Left forelimb (tissue), 1 donor: ENCODE results near the gene GLT6D1.
"Not testable (repeated sequence)": the region's sequence is repeated elsewhere in the genome, so short reads cannot be mapped to it uniquely, and the experiment has no call there.

Experiments used
- DNase-seq: peaks from one replicate; pipeline ENCODE4 v3.0.0-alpha.2; 2018; ENCODE audit warnings: low spot score

The GLT6D1 gene

DNA sequence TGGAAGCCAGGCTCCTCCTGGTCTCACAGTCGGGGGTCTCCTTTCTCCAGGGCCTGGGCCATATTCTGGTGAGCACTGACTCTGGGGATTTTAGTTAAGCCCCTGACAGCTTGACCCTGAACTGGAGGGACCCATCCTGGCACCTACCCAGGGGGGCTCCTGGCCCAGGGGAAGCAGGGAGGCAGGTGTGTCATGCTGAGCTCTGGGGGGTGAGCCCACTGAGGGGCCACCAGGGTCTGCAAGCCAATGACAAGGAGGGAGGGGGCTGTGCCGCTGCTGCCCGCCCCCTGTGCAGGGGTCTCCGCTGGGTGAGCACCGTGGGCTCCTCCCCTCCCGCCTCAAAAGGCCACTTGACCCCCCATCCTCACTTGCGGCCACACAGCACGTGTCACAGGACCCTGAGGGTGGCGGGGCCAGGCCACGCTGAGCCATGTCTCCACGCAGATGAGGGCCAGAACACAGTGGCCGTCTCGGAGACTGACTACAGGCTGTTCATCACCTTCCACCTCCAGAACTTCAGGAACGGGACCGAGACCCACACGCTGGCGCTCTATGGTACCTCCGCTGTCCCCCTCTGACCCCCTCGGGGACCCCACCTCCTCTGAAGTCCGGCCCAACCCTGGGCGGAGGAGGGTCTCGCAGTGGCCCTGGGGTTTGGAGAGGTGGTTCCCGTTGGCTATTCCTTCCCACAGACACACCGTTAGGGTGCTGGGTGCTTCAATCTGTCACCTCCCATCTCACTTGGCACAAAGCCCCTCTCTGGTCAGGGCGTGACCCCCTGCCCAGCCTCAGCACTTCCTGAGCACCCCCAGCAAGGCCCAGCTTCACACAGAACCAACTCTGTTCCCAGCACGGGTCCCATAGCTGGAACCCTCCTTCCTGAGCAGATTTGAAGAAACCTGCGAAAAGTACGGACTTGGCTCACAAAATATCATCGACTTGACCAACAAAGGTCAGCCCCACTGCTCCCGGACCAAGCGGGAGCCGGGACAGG, 25.8 kb upstream of the GLT6D1 start:
- DNase-seq = no peak

DNA sequence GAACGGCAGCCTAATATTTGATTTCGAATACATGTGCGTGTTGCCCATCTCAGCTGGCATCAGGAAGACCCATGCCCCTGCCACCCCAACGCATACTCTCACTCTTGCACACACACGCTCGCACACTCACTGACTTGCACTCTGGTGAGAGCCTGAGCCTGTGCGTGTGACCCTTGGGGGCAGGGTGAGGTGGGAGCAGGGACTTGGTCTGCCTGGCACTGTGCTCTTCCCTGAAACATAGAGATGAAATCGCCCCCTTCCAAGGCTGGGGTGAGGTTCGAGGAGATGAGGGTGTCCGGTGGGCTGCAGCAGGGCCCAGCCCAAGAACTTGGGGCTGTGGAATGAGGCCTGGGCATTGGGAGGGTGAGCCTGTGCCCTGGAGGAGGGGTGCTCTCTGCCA, 24.9 kb upstream of the GLT6D1 start:
- DNase-seq = no peak

DNA sequence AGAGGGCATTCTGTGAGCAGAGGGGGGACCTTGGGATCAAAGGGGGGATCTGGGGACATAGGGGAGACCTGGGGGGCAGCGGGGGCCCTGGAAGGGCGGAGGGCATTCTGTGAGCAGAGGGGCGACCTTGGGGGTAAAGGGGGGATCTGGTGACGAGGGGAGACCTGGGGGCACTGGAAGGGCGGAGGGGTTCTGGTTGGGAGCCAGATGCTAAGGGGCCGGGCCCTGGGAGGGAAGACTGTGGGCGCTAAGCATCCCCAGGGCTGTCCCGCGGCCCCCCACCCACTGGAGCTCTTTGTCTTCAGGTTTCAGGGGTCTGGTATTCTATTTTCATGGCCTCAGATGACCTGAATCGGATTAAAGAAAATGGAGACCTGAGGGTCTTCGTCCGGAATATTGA, 24.5 kb upstream of the GLT6D1 start:
- DNase-seq = no peak

DNA sequence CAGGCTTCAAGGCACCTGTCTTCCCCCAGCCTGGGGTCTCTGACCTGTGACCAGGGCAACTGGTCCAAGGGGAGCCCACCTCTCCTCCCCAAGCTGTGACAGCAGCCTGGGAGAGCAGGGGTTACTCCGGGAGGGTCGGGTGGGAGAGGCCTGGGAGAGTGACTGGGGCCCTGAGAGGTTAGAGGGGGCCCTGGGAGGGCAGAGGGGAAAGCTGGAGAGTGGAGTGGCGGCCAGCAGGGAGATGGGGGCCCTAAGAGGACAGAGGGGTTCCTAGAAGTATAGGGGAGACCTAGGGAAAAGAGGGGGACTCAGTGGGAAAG, 24.1 kb upstream of the GLT6D1 start:
- no peak for DNase-seq

DNA sequence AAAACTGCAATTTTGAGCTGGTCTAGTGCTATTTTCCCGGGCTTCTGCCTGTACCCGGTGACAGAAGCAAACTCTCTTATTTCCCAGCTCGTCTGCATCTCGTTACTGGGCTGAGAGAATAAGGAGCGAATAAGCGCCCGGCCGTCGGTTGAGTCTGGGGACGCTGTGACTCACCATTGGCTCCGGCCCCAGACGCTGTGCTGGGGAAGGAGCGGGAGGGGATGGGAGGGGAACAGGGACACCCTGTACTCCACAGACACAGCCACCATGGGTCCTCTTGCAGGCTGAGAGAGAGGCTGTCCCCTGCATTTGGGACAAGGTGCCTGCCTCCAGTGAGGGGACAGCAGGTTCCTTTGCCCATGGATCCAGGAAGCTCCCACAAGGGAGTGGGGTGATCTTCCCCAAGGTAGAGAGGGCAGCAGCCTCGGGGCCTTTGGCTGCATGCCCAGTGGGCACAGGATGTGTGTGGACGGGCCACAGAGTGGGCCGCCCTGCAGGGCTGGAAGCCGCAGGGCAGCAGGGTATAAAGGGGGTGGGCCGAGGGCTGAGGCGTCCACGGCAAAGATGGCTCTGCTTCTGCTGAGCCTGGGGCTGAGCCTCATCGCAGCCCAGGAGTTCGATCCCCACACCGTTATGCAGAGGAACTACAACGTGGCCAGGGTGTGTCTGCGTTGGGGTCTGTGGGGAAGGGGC, 23.6 kb upstream of the GLT6D1 start, which contains the start of gene LCN9:
TSS of gene LCN9 (plus strand) at position 552 of the 693 bp plus-strand sequence. CDS start at position 565, 13 bp downstream.
- DNase-seq = no peak

DNA sequence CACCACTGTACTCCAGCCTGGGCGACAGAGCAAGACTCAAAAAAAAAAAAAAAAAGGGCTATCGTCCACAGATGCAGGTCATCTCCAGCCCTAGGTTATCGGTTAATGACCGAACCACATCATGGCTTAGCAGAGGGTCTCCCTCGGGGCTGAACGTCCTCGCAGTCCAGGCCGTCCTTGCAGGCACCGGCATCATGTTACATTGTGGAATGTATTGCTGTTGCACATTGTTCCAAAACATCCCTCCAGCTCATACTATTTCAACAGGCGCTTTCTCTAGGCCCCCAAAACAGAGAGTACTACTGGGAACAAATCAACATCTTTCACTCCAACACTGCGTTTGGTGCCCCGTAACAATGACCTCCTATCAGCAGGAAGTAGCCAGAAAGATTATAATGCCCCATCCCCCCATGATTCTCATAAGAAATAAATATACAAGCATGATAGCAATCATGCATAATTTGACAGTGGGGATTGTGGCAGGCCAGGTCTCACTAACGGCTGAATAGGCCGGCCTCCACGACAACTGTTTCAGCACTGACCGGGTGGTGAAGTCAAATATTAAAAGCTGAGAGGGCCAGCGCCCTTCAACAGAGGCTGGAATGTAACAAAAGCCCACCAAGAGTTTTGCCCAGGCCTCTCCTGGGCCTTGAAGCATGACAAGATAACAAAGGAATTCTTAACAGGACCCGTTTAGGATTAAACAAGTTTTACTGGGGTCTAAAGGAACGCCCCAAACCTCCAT, 22.6 kb upstream of the GLT6D1 start:
- DNase-seq = no peak

DNA sequence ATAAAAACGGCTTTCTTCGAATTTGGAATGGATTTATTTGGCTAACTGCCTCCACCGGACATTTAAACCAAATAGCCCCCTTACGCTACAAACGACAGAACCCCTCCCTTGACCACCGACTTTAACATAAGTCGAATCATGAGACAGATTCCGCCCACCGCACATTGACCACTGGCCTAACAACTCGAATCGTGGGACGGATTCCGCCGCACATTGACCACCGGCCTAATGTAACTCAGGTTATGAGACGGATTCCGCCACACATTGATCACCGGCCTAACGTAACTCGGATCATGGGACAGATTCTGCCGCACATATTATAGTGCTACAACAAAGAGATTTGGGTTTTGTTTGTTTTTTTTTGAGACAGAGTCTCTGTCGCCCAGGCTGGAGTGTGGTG, 21.1 kb upstream of the GLT6D1 start:
- no peak for DNase-seq

DNA sequence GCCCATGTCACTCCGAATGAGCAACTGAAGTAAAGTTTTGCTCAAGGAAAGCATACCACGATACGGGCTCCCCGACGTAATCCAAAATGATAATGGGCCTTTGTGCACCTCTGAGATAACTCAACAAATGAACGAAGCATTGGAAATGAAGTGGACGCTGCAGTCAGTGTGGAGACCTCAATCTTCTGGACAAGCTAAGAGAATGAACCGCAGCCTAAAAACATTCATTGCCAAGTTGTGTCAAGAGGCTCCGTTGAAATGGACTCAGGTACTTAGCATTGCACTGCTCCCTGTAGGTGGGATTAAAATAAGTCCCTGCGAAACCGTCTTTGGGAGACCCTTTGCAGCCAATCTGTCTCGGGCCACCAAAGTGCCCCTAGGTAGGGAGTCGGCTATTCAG, 19.9 kb upstream of the GLT6D1 start:
- no peak for DNase-seq

DNA sequence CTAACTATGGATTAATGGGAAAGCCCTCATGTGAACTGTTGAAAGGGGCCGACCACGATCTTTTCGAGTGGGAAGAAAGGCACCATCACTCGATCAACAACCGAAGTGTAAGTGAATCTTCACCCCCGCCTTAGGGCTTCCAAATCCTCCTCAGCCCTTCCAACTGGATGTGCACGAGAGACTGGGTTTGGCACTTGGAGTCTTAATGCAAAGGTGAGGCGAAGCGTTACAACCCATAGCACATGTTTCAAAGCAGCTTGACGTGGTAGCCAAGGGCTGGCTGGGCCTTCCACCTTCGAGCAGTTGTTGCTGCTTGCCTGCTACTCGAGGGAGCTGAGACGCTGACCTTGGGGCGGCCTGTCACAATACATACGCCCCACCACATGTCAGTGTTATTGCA, 18.1 kb upstream of the GLT6D1 start:
- no peak for DNase-seq

DNA sequence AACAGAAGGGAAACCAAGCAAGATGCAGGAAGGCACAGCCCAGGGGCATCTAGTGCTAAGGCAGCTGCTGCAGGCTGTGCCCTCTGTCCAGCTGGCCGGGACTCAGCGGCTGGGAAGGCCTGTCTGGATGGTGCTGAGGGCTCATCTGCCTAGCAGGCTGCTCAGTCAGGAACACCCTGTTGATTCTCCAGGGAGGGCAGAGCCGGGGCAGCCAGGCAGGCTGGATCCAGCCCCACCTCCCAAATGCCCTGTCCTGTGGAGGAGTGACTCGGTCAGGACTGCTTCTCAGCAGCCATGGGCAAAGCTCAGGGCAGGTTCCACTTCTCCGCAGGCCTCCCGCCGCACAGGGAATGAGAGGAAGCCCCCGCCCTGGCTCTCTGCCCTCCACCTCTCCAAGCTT, 16.0 kb upstream of the GLT6D1 start:
- no peak for DNase-seq

DNA sequence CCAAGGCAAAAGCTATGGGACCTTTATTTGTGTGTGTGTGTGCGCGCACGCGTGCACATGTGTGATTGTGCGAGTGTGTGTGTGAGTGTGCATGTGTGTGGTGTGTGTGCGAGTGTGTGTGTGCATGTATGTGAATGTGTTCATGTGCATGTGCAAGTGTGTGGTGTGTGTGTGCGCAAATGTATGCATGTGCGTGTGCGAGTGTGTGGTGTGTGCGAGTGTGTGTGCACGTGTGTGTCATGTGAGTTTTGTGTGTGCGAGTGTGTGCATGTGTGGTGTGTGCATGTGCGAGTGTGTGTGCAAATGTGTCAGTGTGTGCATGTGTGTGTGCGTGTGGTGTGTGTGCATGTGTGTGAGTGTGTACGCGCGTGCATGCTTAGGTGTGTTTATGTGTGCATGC, 11.1 kb upstream of the GLT6D1 start:
- no peak for DNase-seq

DNA sequence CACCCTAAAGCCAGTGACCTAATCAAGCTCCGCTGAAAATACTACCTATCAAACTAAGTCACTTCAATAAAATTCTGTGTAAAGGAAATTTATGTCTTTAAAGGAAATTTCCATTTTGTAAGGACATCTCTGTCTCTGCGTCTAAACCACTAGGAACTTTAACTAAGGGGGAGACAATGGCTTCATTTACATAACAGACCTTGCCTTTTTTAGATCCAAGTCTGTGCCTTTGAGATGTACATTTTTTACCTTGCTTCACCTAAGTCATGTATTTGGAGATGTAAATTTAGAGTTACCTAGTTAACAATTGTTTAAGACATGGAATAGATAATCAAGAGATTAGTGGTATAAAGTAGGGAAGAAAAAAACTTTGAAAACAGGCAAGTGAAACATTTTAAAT, 10.2 kb upstream of the GLT6D1 start:
- no peak for DNase-seq

DNA sequence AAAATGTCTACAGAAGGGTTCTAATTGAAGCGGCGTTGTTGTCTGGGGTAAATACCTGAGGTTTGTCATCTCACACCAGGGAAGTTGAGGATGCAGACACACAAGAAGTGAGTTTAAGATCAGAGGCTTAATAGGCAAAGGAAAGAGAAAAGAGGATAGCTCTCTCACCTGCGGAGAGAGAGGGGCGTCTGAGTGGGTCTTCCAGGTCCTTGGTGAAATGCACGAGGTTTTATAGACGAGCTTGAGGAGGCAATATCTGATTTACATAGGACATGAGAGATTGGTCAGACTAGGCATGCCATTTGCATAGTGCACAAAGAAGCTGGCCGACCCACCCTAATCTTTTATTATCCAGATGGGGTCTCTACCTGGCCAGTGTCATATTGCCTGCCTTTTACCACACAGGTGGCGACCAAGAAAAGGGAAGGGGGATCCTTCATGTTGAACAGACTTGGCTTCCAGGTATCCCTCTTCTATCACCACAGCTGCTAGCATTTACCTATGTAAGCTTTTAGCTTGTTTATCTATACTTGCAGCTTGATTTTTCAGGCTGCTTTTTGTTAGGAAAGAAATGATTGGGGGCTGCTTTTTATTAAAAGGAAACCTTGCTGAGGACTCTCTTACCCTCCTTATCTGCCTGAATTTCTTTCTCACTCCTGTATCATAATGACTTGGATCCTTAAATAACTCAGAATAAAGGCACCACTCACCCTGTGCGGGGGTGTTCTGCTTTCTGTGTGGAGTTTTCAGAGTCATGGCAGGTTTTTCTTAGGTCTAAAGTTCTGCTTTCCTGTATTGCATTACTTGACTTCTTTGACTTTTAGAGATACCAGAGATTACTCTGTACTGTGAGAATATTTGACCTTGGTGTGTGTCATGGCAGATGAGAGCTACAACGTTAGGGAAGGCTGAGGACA, 9.4 kb upstream of the GLT6D1 start:
- DNase-seq = no peak

DNA sequence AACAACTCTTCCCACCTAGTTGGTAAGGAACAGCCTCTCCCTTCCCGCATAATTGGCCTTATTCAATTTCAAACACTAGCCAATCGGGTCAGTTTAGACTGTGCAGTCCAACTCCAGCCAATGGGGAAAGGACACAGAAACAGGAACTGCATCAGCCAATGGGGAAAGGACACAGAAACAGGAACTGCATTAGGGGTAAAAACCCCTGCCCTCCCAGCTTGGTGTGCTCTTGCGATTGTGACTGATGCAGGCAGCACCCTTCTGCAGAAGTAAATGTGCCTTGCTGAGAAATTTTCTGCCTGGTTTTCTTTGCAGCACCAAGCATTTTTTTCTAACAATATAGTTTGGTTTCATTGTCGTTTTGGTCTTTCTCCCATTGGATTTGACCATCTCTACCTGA, 8.5 kb upstream of the GLT6D1 start:
- no peak for DNase-seq

DNA sequence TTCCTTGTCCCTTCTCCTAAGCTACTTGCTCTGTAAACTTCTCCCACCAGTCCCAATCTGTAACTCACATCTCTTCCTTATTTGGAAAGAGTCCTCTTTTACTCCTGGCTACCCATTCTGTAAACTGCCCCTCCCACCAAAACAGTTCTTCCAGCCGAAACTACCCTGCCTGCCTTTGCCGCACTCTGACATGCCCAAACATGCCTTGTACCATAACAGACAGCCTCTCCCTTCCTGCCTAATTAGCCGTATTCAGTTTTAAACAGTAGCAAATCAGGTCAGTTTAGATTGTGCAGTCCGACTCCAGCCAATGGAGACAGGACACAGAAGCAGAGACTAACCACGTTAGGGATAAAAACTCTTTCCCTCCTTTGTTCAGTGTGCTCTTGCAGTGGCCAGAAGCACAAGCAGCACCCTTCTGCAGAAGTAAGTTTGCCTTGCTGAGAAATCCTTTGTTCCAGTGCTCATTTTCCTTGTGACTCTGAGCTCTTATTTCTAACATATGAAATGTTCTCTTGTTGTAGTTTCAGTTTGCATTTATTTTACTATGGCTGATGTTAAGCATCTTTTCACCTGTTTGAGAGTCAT, 5.4 kb upstream of the GLT6D1 start:
- DNase-seq = no peak

DNA sequence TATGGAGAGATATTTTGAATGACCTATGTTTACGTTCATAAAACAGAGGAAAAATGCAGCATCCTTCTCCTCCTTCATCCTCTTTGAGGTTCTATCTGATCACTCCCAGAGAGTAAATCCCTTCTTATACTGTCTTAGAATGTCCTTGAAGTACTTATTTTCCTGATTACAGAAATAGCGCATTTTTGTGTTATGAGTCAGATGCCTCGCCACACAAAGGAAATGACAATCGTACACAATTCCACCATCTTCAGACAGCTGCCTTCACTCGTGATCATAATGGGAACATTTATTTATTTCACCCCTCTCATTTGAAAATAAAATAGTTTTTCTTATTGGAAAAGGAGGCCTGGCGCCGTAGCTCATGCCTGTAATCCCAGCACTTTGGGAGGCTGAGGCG, 2.4 kb upstream of the GLT6D1 start:
- no peak for DNase-seq

DNA sequence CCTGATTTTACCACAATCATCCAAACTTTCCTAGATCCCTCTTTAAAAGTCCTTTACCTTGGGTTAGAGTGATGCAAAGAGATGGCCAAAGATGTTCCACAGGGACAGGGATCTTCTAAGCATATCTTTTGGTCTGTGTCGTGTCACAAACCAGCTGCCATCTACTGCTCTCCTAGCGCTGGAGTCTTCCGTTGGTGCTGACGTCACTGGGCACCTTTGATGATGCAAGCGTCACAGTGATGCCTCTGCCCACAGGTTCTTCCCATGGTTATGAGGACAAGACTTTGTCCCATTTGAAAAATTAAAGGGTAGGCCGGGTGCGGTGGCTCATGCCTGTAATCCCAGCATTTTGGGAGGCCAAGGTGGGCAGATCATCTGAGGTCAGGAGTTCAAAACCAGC, 1.7 kb upstream of the GLT6D1 start:
- no peak for DNase-seq

DNA sequence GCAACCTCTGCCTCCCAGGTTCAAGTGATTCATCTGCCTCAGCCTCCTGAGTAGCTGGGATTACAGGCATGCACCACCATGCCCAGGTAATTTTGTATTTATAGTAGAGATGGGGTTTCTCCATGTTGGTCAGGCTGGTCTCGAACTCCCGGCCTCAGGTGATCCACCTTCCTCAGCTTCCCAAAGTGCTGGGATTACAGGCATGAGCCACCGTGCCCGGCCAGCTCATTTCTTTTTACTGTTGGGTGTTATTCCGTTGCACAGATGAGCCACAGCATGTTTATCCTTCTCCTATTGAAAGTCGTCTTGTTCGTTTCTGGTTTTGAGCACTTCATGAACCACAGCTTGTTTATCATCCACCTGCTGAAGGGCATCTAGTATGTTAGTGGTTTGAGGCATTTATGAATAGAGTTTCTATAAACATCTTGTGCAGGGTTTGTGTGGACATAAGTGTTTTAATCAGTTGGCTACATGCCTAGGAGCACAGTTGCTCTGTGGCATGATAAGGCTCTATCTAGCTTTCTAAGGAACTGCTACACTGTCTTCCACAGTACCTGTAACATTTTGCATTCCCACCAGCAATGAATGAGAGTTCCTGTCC, 2.3 kb downstream of the GLT6D1 start:
- DNase-seq = not testable (repeated sequence)

DNA sequence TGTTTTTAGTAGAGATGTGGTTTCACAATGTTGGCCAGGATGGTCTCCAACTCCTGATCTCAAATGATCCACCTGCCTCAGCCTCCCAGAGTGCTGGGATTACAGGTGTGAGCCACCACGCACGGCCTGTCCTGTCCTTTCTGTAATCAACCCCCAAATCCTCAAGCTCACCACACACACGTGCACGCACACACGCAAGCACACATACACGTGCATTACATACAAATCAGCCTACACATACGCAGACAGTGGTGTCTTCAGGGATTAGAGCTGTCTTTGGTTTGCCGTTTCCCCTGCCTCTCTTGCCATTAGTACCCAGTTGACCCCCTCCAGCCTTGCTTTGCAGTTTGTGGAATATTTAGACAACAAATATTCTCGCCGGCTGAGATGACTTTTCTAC, 6.5 kb downstream of the GLT6D1 start:
- DNase-seq = no peak

DNA sequence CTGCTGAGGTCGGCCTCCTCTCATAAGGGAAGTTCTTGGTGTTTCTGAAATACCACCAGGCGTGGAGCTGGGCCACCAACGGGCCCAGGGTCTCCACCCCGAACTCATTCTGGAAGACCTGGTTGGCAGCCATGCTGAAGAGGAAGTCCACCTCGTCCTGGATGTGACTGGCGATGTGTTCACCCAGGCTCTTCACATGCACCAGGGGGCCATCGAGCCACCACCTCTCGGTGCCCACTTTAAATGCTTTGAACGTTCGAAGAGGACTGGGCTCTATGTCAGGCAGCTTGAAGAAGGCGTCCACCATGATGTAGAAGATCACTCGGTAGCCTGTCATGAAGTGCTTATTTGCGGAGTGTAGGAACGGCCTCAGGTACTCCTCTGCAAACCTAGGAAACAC, 15.1 kb downstream of the GLT6D1 start:
- DNase-seq = no peak
